Activated naive CD4-positive, alpha-beta T cell treated with anti-CD3 and anti-CD28 coated beads, Interleukin-2, amount 10 ng/mL, durations not matched to agents 7 days and 5 days (primary cell): ENCODE results near the gene CWC27.

ENCODE experiments used
- CTCF ChIA-PET: fragments of 350-600 bp; sonication (Branson Sonifier 250); formaldehyde crosslinking; loops from one replicate; lab custom pipeline; 2021; ENCODE audit warnings: antibody characterized with exemption; lab: Charles Lee
- DNase-seq: peaks from one replicate; pipeline ENCODE4 v3.0.0-alpha.2; 2020
- H3K27ac Mint-ChIP-seq: one replicate; pipeline ENCODE4 v1.8.0; 2021; ENCODE audit warnings: mild to moderate bottlenecking, moderate library complexity, mixed read lengths
- H3K27me3 Mint-ChIP-seq: one replicate; pipeline ENCODE4 v1.8.0; 2021; ENCODE audit warnings: mild to moderate bottlenecking, mixed read lengths
- H3K36me3 Mint-ChIP-seq: one replicate; pipeline ENCODE4 v1.8.0; 2021; ENCODE audit warnings: mixed read lengths
- H3K4me1 Mint-ChIP-seq: one replicate; pipeline ENCODE4 v1.8.0; 2021; ENCODE audit warnings: mixed read lengths
- H3K4me3 Mint-ChIP-seq: one replicate; pipeline ENCODE4 v1.8.0; 2021; ENCODE audit warnings: mild to moderate bottlenecking, moderate library complexity, mixed read lengths
- H3K9me3 Mint-ChIP-seq: one replicate; pipeline ENCODE4 v1.8.0; 2021; ENCODE audit warnings: mixed read lengths

CWC27 gene

DNA sequence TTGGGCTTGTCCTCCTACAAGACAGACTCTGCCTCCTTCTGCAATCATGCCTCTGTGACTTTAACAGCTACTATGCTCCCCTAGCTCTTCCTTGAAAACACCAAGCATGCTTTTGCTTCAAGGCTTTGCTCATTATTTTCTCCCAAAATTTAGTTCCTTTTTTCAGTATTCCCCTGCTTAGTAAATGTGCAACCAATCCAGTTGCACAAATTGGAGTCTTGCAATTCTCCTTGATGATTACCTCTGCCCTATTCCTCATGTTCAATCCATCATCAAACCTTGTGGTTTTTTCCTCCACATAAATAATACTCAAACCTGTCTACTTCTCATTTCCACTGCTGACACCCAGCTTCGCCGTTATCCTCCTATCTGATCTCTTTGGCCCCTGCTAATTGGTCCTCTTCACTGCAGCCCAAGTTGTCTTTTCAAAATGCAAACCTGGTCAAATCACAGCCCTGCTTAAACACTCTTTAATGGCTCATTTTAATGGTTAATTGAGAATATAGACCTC lies 296.3 kb downstream of the CWC27 start:
- H3K36me3 Mint-ChIP-seq = no peaks in the 10 kb centered on the region
- CTCF ChIA-PET = interaction anchor here (1.8 kb wide), 1 partner anchor 18 kb away, joined by 5 read pairs; no protein-coding TSS in a partner anchor
- H3K4me1 Mint-ChIP-seq = no peaks in the 10 kb centered on the region

GRCh38 chr5:65066387-65067146 lies 297.8 kb downstream of the CWC27 start:
- no peak overlapping the region for H3K4me3 Mint-ChIP-seq
- H3K27me3 Mint-ChIP-seq = peaks cover 13% of the 10 kb centered on the region
- DNase-seq = no peak
- H3K36me3 Mint-ChIP-seq = no peaks in the 10 kb centered on the region
- no peaks in the 10 kb centered on the region for H3K4me1 Mint-ChIP-seq
- no peaks in the 10 kb centered on the region for H3K9me3 Mint-ChIP-seq
- CTCF ChIA-PET = no interaction called here
- no peak overlapping the region for H3K27ac Mint-ChIP-seq

More for the DNA sequence above, 296.3 kb downstream of the CWC27 start:
- Mint-ChIP-seq H3K27me3 (peaks cover 13% of the 10 kb centered on the region), H3K9me3 (no peaks in the 10 kb centered on the region), H3K27ac (no peak overlapping the region), H3K4me3 (no peak overlapping the region)
- no peak for DNase-seq

GRCh38 chr5:65067147-65067506 lies 298.4 kb downstream of the CWC27 start:
- Mint-ChIP-seq H3K27me3 (peaks cover 13% of the 10 kb centered on the region), H3K27ac (no peak overlapping the region), H3K9me3 (no peaks in the 10 kb centered on the region), H3K4me3 (no peak overlapping the region), H3K4me1 (no peaks in the 10 kb centered on the region), H3K36me3 (no peaks in the 10 kb centered on the region)
- no peak for DNase-seq
- CTCF ChIA-PET = no interaction called here
